Smooth muscle cell (in vitro differentiated cells): ENCODE measurements around the gene SFRP4. TPM values are rescaled to one million over a fixed set of nuclear protein-coding genes. Genes with fewer than 3 reads are reported as not detected.
"Not testable (repeated sequence)": the region's sequence is repeated elsewhere in the genome, so short reads cannot be mapped to it uniquely, and the experiment has no call there.

Experiments
- DNase-seq: peaks from one replicate; lab custom pipeline; 2025; ENCODE audit not compliant: unreplicated experiment; lab: John Stamatoyannopoulos, UW
- H2AFZ ChIP-seq: fragments of 200-600 bp; sonication (generic); 2 replicates; pipeline ENCODE4 v1.6.0; 2016; ENCODE audit warnings: antibody characterized with exemption, low read depth, mild to moderate bottlenecking
- H3F3A ChIP-seq: fragments of 200-600 bp; sonication (generic); 2 replicates; pipeline ENCODE4 v1.6.0; 2017; ENCODE audit warnings: antibody characterized with exemption, low read depth
- H3K27ac ChIP-seq: fragments of 200-600 bp; sonication (generic); 2 replicates; pipeline ENCODE4 v1.5.1; 2016; ENCODE audit warnings: low read depth, mild to moderate bottlenecking
- H3K27me3 ChIP-seq: fragments of 200-600 bp; sonication (generic); 2 replicates; pipeline ENCODE4 v1.6.1; 2016; ENCODE audit warnings: low read depth, mild to moderate bottlenecking
- H3K36me3 ChIP-seq: fragments of 200-600 bp; sonication (generic); 2 replicates; pipeline ENCODE4 v1.5.1; 2016; ENCODE audit warnings: low read depth
- H3K4me1 ChIP-seq: fragments of 200-600 bp; sonication (generic); 2 replicates; pipeline ENCODE4 v1.5.1; 2016; ENCODE audit warnings: low read depth
- H3K4me2 ChIP-seq: fragments of 200-600 bp; sonication (generic); 2 replicates; pipeline ENCODE4 v1.6.0; 2016; ENCODE audit warnings: mild to moderate bottlenecking
- H3K4me3 ChIP-seq: fragments of 200-600 bp; sonication (generic); 2 replicates; pipeline ENCODE4 v1.5.1; 2016; ENCODE audit warnings: mild to moderate bottlenecking
- H3K79me2 ChIP-seq: fragments of 200-600 bp; sonication (generic); 2 replicates; pipeline ENCODE4 v1.6.0; 2016; ENCODE audit warnings: low read depth, mild to moderate bottlenecking
- H3K9ac ChIP-seq: fragments of 200-600 bp; sonication (generic); 2 replicates; pipeline ENCODE4 v1.6.0; 2016; ENCODE audit warnings: low read depth
- H3K9me3 ChIP-seq: fragments of 200-600 bp; sonication (generic); replicated peaks from 2 replicates; pipeline ENCODE4 v1.5.1; 2016; ENCODE audit warnings: low read depth
- H4K20me1 ChIP-seq: fragments of 200-600 bp; sonication (generic); 2 replicates; pipeline ENCODE4 v1.6.0; 2016; ENCODE audit warnings: low read depth
- CTCF ChIP-seq: fragments of 200-600 bp; sonication (generic); IDR thresholded peaks from 2 replicates; pipeline ENCODE4 v1.5.1; 2017; ENCODE audit warnings: borderline replicate concordance, mild to moderate bottlenecking, antibody characterized with exemption; ENCODE audit not compliant: insufficient read depth, poor library complexity, severe bottlenecking
- WGBS: methylation state at CpG from one replicate; pipeline ENCODE4 v1.1.7; 2016; ENCODE audit warnings: low lambda C conversion rate; 5-methylcytosine and 5-hydroxymethylcytosine counted together
- polyA plus RNA-seq: library from polyadenylated mRNA; unstranded; fragments of >200 nt; fragmentation: Nextera tagmentation; extraction: Ambion mirVana; gene quantifications from 2 replicates; pipeline ENCODE4 v1.2.1, GENCODE V29; 2016
- total RNA-seq: library from RNA; depleted of rRNA; stranded (reverse); fragments of >200 nt; gene quantifications from 2 replicates; pipeline ENCODE4 v1.2.3, GENCODE V29; 2014

Gene SFRP4
- total and polyA plus RNA-seq, 2 experiments from 2014 or later: not detected

- no peak overlapping the region for H3K4me2 ChIP-seq
- H3F3A ChIP-seq: no peaks in the 10 kb centered on the region
- H3K9me3 ChIP-seq: no peaks in the 10 kb centered on the region
- no peaks in the 10 kb centered on the region for H3K36me3 ChIP-seq
- TF ChIP-seq CTCF: no peak
- H3K79me2 ChIP-seq: no peaks in the 10 kb centered on the region
- H3K9ac ChIP-seq: no peak overlapping the region
- H3K27me3 ChIP-seq: no peaks in the 10 kb centered on the region
- H3K4me1 ChIP-seq: no peaks in the 10 kb centered on the region
- no peak overlapping the region for H2AFZ ChIP-seq
- no peak for DNase-seq
- WGBS: 68% methylated on average over 2 of the region's 2 CpGs
- H4K20me1 ChIP-seq: no peaks in the 10 kb centered on the region
- no peak overlapping the region for H3K27ac ChIP-seq
- no peak overlapping the region for H3K4me3 ChIP-seq
Measured at GRCh38 chr7:37960483-37960882, 43.9 kb upstream of the SFRP4 start.

GRCh38 chr7:37957221-37957970 lies 40.8 kb upstream of the SFRP4 start:
- Histone ChIP-seq H3K27me3 (no peaks in the 10 kb centered on the region), H3K9me3 (no peaks in the 10 kb centered on the region), H3K79me2 (no peaks in the 10 kb centered on the region), H3K27ac (no peak overlapping the region), H3K9ac (no peak overlapping the region), H3F3A (no peaks in the 10 kb centered on the region), H4K20me1 (no peaks in the 10 kb centered on the region), H3K36me3 (no peaks in the 10 kb centered on the region), H2AFZ (no peak overlapping the region), H3K4me3 (no peak overlapping the region), H3K4me1 (no peaks in the 10 kb centered on the region), H3K4me2 (no peak overlapping the region)
- 80% methylated on average over 9 of the region's 9 CpGs for WGBS
- no peak for TF ChIP-seq CTCF
- no peak for DNase-seq

- TF ChIP-seq CTCF: no peak
- no peak overlapping the region for H3K9ac ChIP-seq
- H3K4me2 ChIP-seq: no peak overlapping the region
- no peaks in the 10 kb centered on the region for H4K20me1 ChIP-seq
- H3K27me3 ChIP-seq: no peaks in the 10 kb centered on the region
- no peaks in the 10 kb centered on the region for H3F3A ChIP-seq
- H3K4me3 ChIP-seq: no peak overlapping the region
- H3K4me1 ChIP-seq: no peaks in the 10 kb centered on the region
- DNase-seq: no peak
- H3K9me3 ChIP-seq: no peaks in the 10 kb centered on the region
- no peaks in the 10 kb centered on the region for H3K79me2 ChIP-seq
- no peaks in the 10 kb centered on the region for H3K36me3 ChIP-seq
- H2AFZ ChIP-seq: no peak overlapping the region
- no peak overlapping the region for H3K27ac ChIP-seq
Measured at GRCh38 chr7:37956791-37957190, 40.2 kb upstream of the SFRP4 start.

- not testable (repeated sequence) for H2AFZ ChIP-seq, H3K4me3 ChIP-seq, H4K20me1 ChIP-seq, H3K9ac ChIP-seq, H3K27me3 ChIP-seq, H3K79me2 ChIP-seq, H3K27ac ChIP-seq, H3K9me3 ChIP-seq, H3K4me1 ChIP-seq, H3K36me3 ChIP-seq, H3K4me2 ChIP-seq, H3F3A ChIP-seq, DNase-seq
- 90% methylated on average over 1 of the region's 1 CpG for WGBS
Measured at GRCh38 chr7:37954217-37954616, 37.6 kb upstream of the SFRP4 start.
